ENCODE measurements around the gene MTIF2. TPM values are rescaled to one million over a fixed set of nuclear protein-coding genes. Genes with fewer than 3 reads are reported as not detected.
A peak's percentile ranks its signal among the peaks of the same experiment; 100 is the strongest.

Gene MTIF2
- total RNA-seq, 1 experiment from 2014 or later = 43.9 TPM

- TF ChIP-seq ATF6 (CRISPR knock-in tag; IDR thresholded peaks at IDR 0.05) (no peak), MYBL2 (CRISPR knock-in tag; IDR thresholded peaks at IDR 0.05) (no peak), IRF1 (CRISPR knock-in tag; IDR thresholded peaks at IDR 0.05) (no peak), RELA (CRISPR knock-in tag; IDR thresholded peaks at IDR 0.05; ENCODE audit: borderline replicate concordance) (no peak), OVOL2 (CRISPR knock-in tag; IDR thresholded peaks at IDR 0.05; ENCODE audit: borderline replicate concordance) (no peak), FOXK1 (CRISPR knock-in tag; IDR thresholded peaks at IDR 0.05) (no peak), ZNF423 (CRISPR knock-in tag; IDR thresholded peaks at IDR 0.05) (no peak), NR2C2 (CRISPR knock-in tag; IDR thresholded peaks at IDR 0.05) (no peak), MLX (CRISPR knock-in tag; IDR thresholded peaks at IDR 0.05) (no peak)
Observed at GRCh38 chr2:55283083-55283482, 14.1 kb upstream of the MTIF2 start (continued).

GRCh38 chr2:55282110-55282917, 13.3 kb upstream of the MTIF2 start:
- DNase-seq (ENCODE audit: low spot score) (peak; percentile 87), ATAC-seq (peak; percentile 92)
- Mint-ChIP-seq H3K9me3 (no peaks in the 10 kb centered on the region), H3K27ac (peak overlapping the region; percentile 95), H3K4me3 (peak overlapping the region; percentile 85), H3K36me3 (peaks cover 8% of the 10 kb centered on the region), H3K4me1 (peaks cover 45% of the 10 kb centered on the region), H3K27me3 (ENCODE audit: low read depth) (no peaks in the 10 kb centered on the region)
- POLR2A ChIA-PET = interaction anchor here (1.0 kb wide), 1 partner anchor 59 kb away, joined by 3 read pairs; no protein-coding TSS in a partner anchor
- CTCF ChIA-PET = no interaction called here
- TF ChIP-seq ERG (CRISPR knock-in tag; IDR thresholded peaks at IDR 0.05) (no peak), HMGXB4 (CRISPR knock-in tag; IDR thresholded peaks at IDR 0.05) (peak; percentile 90), EMX1 (CRISPR knock-in tag; IDR thresholded peaks at IDR 0.05) (peak; percentile 59; the same call in 1 of the 2 replicates), USF1 (CRISPR knock-in tag; IDR thresholded peaks at IDR 0.05) (peak; percentile 60; the same call in 1 of the 2 replicates), ZNF423 (CRISPR knock-in tag; IDR thresholded peaks at IDR 0.05) (peak; percentile 46), ZNF512 (CRISPR knock-in tag; IDR thresholded peaks at IDR 0.05; ENCODE audit: borderline replicate concordance) (no peak), ZNF416 (CRISPR knock-in tag; IDR thresholded peaks at IDR 0.05) (peak; percentile 38; the same call in 1 of the 2 replicates), E2F5 (CRISPR knock-in tag; IDR thresholded peaks at IDR 0.05) (peak; percentile 82), OVOL2 (CRISPR knock-in tag; IDR thresholded peaks at IDR 0.05; ENCODE audit: borderline replicate concordance) (no peak), ETV6 (CRISPR knock-in tag; IDR thresholded peaks at IDR 0.05) (peak; percentile 86), ZNF263 (CRISPR knock-in tag; IDR thresholded peaks at IDR 0.05; ENCODE audit: low read depth) (no peak), PRRX2 (CRISPR knock-in tag; IDR thresholded peaks at IDR 0.05) (0 out of 2 replicates have a peak, but pooled peaks have one; percentile 36), ATF1 (CRISPR knock-in tag; IDR thresholded peaks at IDR 0.05) (peak; percentile 80; the same call in 1 of the 2 replicates), IRF1 (CRISPR knock-in tag; IDR thresholded peaks at IDR 0.05) (peak; percentile 72; the same call in 1 of the 2 replicates), ZBTB43 (CRISPR knock-in tag; IDR thresholded peaks at IDR 0.05) (peak; percentile 75; the same call in 1 of the 2 replicates)

Measured in WTC11 (cell line).